Prostate gland (tissue), 2 donors: ENCODE data around the gene TM4SF18.

Experiments used
- CTCF ChIP-seq, 4 experiments: fragments of 200-600 bp in 2 of 4; fragments of 450-650 bp in 2 of 4; sonication (generic) in 2 of 4; IDR thresholded peaks; 1 replicate in 3 of 4; 2 replicates in 1 of 4; pipeline ENCODE4 v1.5.1; 2016 to 2019; ENCODE audit warnings: antibody characterized with exemption in 4 of 4, mild to moderate bottlenecking in 2 of 4, moderate library complexity in 2 of 4
- POLR2A ChIP-seq: fragments of 450-650 bp; IDR thresholded peaks from one replicate; pipeline ENCODE4 v1.6.1; 2016; ENCODE audit warnings: antibody characterized with exemption, mild to moderate bottlenecking
- POLR2AphosphoS5 ChIP-seq: sonication (generic); formaldehyde crosslinking; IDR thresholded peaks from one replicate; pipeline ENCODE4 v1.6.1; 2017; ENCODE audit warnings: antibody characterized with exemption

- no peak for TF ChIP-seq POLR2AphosphoS5
- TF ChIP-seq CTCF (IDR thresholded peaks at IDR 0.05): no peak
- no peak for TF ChIP-seq POLR2A
Observed at GRCh38 chr3:149319750-149320149, 13.7 kb downstream of the TM4SF18 start.
